ENCODE results near the gene CCDC9B.

DNA sequence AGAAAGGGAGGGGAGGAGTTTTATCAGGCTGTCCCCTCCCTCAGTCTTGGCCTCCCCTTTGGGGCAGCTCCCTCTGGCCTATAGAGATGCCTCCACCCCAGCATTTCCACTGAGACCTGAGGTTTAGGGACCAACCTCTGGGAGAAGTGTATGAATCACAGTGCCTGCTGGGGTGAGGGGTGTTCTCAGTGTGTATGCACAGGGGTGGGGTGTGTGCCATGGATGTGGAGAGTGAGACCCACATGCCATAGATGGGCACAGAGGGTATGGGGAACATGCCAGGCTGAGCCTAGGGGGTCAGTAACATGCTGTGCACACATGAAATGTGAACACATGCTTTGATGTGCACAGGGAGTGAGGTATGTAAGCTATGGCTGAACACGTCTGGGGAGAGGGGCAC, 45.4 kb downstream of the CCDC9B start:
- TF ChIP-seq, protein P1, sequence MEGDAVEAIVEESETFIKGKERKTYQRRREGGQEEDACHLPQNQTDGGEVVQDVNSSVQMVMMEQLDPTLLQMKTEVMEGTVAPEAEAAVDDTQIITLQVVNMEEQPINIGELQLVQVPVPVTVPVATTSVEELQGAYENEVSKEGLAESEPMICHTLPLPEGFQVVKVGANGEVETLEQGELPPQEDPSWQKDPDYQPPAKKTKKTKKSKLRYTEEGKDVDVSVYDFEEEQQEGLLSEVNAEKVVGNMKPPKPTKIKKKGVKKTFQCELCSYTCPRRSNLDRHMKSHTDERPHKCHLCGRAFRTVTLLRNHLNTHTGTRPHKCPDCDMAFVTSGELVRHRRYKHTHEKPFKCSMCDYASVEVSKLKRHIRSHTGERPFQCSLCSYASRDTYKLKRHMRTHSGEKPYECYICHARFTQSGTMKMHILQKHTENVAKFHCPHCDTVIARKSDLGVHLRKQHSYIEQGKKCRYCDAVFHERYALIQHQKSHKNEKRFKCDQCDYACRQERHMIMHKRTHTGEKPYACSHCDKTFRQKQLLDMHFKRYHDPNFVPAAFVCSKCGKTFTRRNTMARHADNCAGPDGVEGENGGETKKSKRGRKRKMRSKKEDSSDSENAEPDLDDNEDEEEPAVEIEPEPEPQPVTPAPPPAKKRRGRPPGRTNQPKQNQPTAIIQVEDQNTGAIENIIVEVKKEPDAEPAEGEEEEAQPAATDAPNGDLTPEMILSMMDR (IDR thresholded peaks at IDR 0.05; ENCODE audit: low read length): no peak
- TF ChIP-seq EZH2 (optimal IDR thresholded peaks at IDR 0.05; ENCODE audit: low read depth, low read length): no peak
- TF ChIP-seq EZH2phosphoT487 (IDR thresholded peaks at IDR 0.05; ENCODE audit: low read length): no peak
